ENCODE data around the gene ARSH. TPM values are rescaled to one million over a fixed set of nuclear protein-coding genes. Genes with fewer than 3 reads are reported as not detected.
"Not testable (repeated sequence)": the region's sequence is repeated elsewhere in the genome, so short reads cannot be mapped to it uniquely, and the experiment has no call there.

The ARSH gene
- total RNA-seq, 2 donors from 2014 or later, result not detected

GRCh38 chrX:2969021-2969420 lies 37.3 kb upstream of the ARSH start:
- Mint-ChIP-seq H3K27ac (no peak overlapping the region), H3K9me3 (peaks cover 19% of the 10 kb centered on the region), H3K4me1 (peaks cover 28% of the 10 kb centered on the region), H3K4me3 (no peak overlapping the region), H3K27me3 (ENCODE audit: insufficient read depth) (no peaks in the 10 kb centered on the region), H3K36me3 (ENCODE audit: low read depth) (no peaks in the 10 kb centered on the region)
- TF ChIP-seq CTCF (conservative IDR thresholded peaks at IDR 0.05), result no peak
- H3K27ac ChIP-seq (ENCODE audit: low read depth, low read length), result no peak overlapping the region
- no peaks in the 10 kb centered on the region for H3K27me3 ChIP-seq (ENCODE audit: control insufficient read depth, insufficient read depth, low read length, poor library complexity, severe bottlenecking)
- no peaks in the 10 kb centered on the region for H3K9me3 ChIP-seq (ENCODE audit: control insufficient read depth, low read length)
- no peak overlapping the region for H3K4me3 ChIP-seq (ENCODE audit: low read length)
- DNase-seq, result no peak
- no peaks in the 10 kb centered on the region for H3K4me1 ChIP-seq (ENCODE audit: control insufficient read depth, insufficient read depth, low read length)
- no peak overlapping the region for H3K9ac ChIP-seq (ENCODE audit: extremely low read depth, low read length, poor library complexity, severe bottlenecking)
- H3K36me3 ChIP-seq (ENCODE audit: control insufficient read depth, insufficient read depth, low read length), result no peaks in the 10 kb centered on the region
- 93% methylated on average over 6 of the region's 6 CpGs; no CpG with 5 or more reads in 1 of the 2 experiments for WGBS, 2 experiments (ENCODE audit: insufficient coverage in 1 of 2, insufficient read length in 1 of 2)

DNA sequence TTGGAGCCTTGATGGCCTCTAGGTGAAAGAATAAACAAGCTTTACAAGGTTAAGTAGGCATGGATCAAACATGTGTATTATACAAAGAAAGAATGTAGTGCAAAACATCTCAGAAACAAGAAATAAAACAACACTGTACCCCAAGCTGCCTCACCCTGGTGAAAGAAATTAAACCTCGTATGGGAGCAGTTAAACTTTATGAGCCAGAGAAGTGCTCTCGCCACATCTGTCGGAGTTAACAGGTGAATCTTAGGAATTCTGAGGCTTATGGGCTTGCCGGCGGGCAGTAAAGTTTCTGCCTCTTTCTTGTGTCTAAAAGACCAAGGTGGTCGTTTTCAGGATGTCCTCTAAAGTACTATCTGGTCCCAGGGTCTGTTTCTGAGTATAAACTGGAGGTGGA lies 34.0 kb upstream of the ARSH start:
- H3K9me3 ChIP-seq (ENCODE audit: control insufficient read depth, low read length), result no peaks in the 10 kb centered on the region
- H3K4me1 ChIP-seq (ENCODE audit: control insufficient read depth, insufficient read depth, low read length), result no peaks in the 10 kb centered on the region
- H3K36me3 ChIP-seq (ENCODE audit: control insufficient read depth, insufficient read depth, low read length), result no peaks in the 10 kb centered on the region
- no peaks in the 10 kb centered on the region for H3K36me3 Mint-ChIP-seq (ENCODE audit: low read depth)
- no peak for DNase-seq
- 95 to 100% methylated on average over 3 to 6 of the region's 6 CpGs for WGBS, 2 experiments (ENCODE audit: insufficient coverage in 1 of 2, insufficient read length in 1 of 2)
- no peak overlapping the region for H3K4me3 ChIP-seq (ENCODE audit: low read length)
- no peak overlapping the region for H3K27ac ChIP-seq (ENCODE audit: low read depth, low read length)
- H3K9me3 Mint-ChIP-seq, result peaks cover 19% of the 10 kb centered on the region
- no peak for TF ChIP-seq CTCF (conservative IDR thresholded peaks at IDR 0.05)
- H3K4me1 Mint-ChIP-seq, result peaks cover 20% of the 10 kb centered on the region
- H3K27me3 Mint-ChIP-seq (ENCODE audit: insufficient read depth), result no peaks in the 10 kb centered on the region
- no peak overlapping the region for H3K9ac ChIP-seq (ENCODE audit: extremely low read depth, low read length, poor library complexity, severe bottlenecking)
- no peak overlapping the region for H3K27ac Mint-ChIP-seq
- H3K27me3 ChIP-seq (ENCODE audit: control insufficient read depth, insufficient read depth, low read length, poor library complexity, severe bottlenecking), result no peaks in the 10 kb centered on the region
- no peak overlapping the region for H3K4me3 Mint-ChIP-seq

- Histone ChIP-seq H3K27me3 (ENCODE audit: control insufficient read depth, insufficient read depth, low read length, poor library complexity, severe bottlenecking) (no peaks in the 10 kb centered on the region), H3K9ac (ENCODE audit: extremely low read depth, low read length, poor library complexity, severe bottlenecking) (no peak overlapping the region), H3K36me3 (ENCODE audit: control insufficient read depth, insufficient read depth, low read length) (no peaks in the 10 kb centered on the region), H3K9me3 (ENCODE audit: control insufficient read depth, low read length) (no peaks in the 10 kb centered on the region), H3K4me3 (ENCODE audit: low read length) (no peak overlapping the region), H3K27ac (ENCODE audit: low read depth, low read length) (no peak overlapping the region), H3K4me1 (ENCODE audit: control insufficient read depth, insufficient read depth, low read length) (no peaks in the 10 kb centered on the region)
- Mint-ChIP-seq H3K4me3 (no peak overlapping the region), H3K27me3 (ENCODE audit: insufficient read depth) (no peaks in the 10 kb centered on the region), H3K4me1 (peaks cover 8% of the 10 kb centered on the region), H3K27ac (no peak overlapping the region), H3K36me3 (ENCODE audit: low read depth) (no peaks in the 10 kb centered on the region), H3K9me3 (peaks cover 25% of the 10 kb centered on the region)
- no CpG with 5 or more reads among the region's 1 CpG for WGBS, 2 experiments (ENCODE audit: insufficient coverage in 1 of 2, insufficient read length in 1 of 2)
- DNase-seq, result no peak
- TF ChIP-seq CTCF (conservative IDR thresholded peaks at IDR 0.05), result no peak
Measured at GRCh38 chrX:2974961-2975360, 31.4 kb upstream of the ARSH start.

- H3K4me3 Mint-ChIP-seq; H3K36me3 Mint-ChIP-seq (ENCODE audit: low read depth); H3K27ac ChIP-seq (ENCODE audit: low read depth, low read length); DNase-seq; H3K27me3 Mint-ChIP-seq (ENCODE audit: insufficient read depth); H3K4me1 ChIP-seq (ENCODE audit: control insufficient read depth, insufficient read depth, low read length); H3K4me3 ChIP-seq (ENCODE audit: low read length); H3K36me3 ChIP-seq (ENCODE audit: control insufficient read depth, insufficient read depth, low read length); H3K9ac ChIP-seq (ENCODE audit: extremely low read depth, low read length, poor library complexity, severe bottlenecking); H3K27me3 ChIP-seq (ENCODE audit: control insufficient read depth, insufficient read depth, low read length, poor library complexity, severe bottlenecking); H3K4me1 Mint-ChIP-seq; H3K27ac Mint-ChIP-seq; H3K9me3 ChIP-seq (ENCODE audit: control insufficient read depth, low read length): not testable (repeated sequence)
- H3K9me3 Mint-ChIP-seq, result peaks cover 30% of the 10 kb centered on the region
- WGBS, 2 experiments (ENCODE audit: insufficient coverage in 1 of 2, insufficient read length in 1 of 2), result 90% methylated on average over 2 of the region's 4 CpGs; no CpG with 5 or more reads in 1 of the 2 experiments
Measured at GRCh38 chrX:2978639-2979038, 27.7 kb upstream of the ARSH start.
